ENCODE measurements around the gene COL3A1. TPM values are rescaled to one million over a fixed set of nuclear protein-coding genes. Genes with fewer than 3 reads are reported as not detected.

Gene COL3A1
- total and polyA plus RNA-seq, 2 of the 13 experiments (the other 11 are each of a cell fraction or from before 2014, with no cell fraction given): 0.04 TPM; not detected in 1

GRCh38 chr2:188986839-188987238 lies 12.7 kb downstream of the COL3A1 start:
- no peak for DNase-seq (ENCODE audit: low spot score)
- in situ Hi-C loops (cut with HindIII; ENCODE audit: extremely low pct_ligation_motif_present, low pct_unique_long_range_greater_than_20kb) (loop anchor here (25.0 kb wide), 1 partner anchor 425 kb away; no protein-coding TSS in a partner anchor), intact Hi-C loops (cut with micrococcal nuclease; ENCODE audit: unreplicated experiment) (no loop called here)
- ChIA-PET POLR2A (no interaction called here), CTCF (ENCODE audit: low intra/inter-chr PET ratio, low total read pairs) (no interaction called here)
- no peak overlapping the region for H3K9ac ChIP-seq (ENCODE audit: insufficient read depth, low read depth, low read length)
- H3K36me3 ChIP-seq (replicated peaks in 1 of 2; ENCODE audit: control insufficient read depth in 1 of 2, insufficient read depth in 2 of 2, low read length in 2 of 2): no peaks in the 10 kb centered on the region
- 24% methylated on average over 4 of the region's 4 CpGs for WGBS (ENCODE audit: low lambda C conversion rate)
- no peak overlapping the region for H3K4me3 ChIP-seq (replicated peaks in 1 of 3; ENCODE audit: insufficient read depth in 1 of 3, low read depth in 2 of 3, low read length in 3 of 3)
- no peak overlapping the region for H3K27ac ChIP-seq (ENCODE audit: extremely low read length, insufficient read depth, low read length)
- no peak overlapping the region for H2AFZ ChIP-seq (ENCODE audit: low read length)
- ATAC-seq: no peak
- H3K79me2 ChIP-seq (ENCODE audit: insufficient read depth, low read length): no peaks in the 10 kb centered on the region
- H3K27me3 ChIP-seq (ENCODE audit: control insufficient read depth in 1 of 2, insufficient read depth in 2 of 2, low read length in 2 of 2): no peaks in the 10 kb centered on the region
- no peak for FAIRE-seq
- H3K4me2 ChIP-seq (ENCODE audit: low read depth, low read length): no peak overlapping the region
- H3K9me3 ChIP-seq (ENCODE audit: low read length): no peaks in the 10 kb centered on the region
- no peaks in the 10 kb centered on the region for H3K4me1 ChIP-seq (ENCODE audit: insufficient read depth, low read length)
- TF ChIP-seq ZNF460 (CRISPR knock-in tag; IDR thresholded peaks at IDR 0.05; ENCODE audit: borderline replicate concordance) (no peak), KDM1A (CRISPR knock-in tag; IDR thresholded peaks at IDR 0.05) (no peak), NR2F6 (IDR thresholded peaks at IDR 0.05) (no peak), NR2F6 (CRISPR knock-in tag; IDR thresholded peaks at IDR 0.05) (no peak), ZNF362 (CRISPR knock-in tag; IDR thresholded peaks at IDR 0.05; ENCODE audit: borderline replicate concordance) (no peak), ZNF44 (CRISPR knock-in tag; IDR thresholded peaks at IDR 0.05) (no peak), MED13 (CRISPR knock-in tag; IDR thresholded peaks at IDR 0.05) (no peak), AKAP8 (CRISPR knock-in tag; IDR thresholded peaks at IDR 0.05) (no peak)
- no peaks in the 10 kb centered on the region for H4K20me1 ChIP-seq (ENCODE audit: insufficient read depth, low read length)
- BruUV-seq (replicated peaks): no TSS peak

DNA sequence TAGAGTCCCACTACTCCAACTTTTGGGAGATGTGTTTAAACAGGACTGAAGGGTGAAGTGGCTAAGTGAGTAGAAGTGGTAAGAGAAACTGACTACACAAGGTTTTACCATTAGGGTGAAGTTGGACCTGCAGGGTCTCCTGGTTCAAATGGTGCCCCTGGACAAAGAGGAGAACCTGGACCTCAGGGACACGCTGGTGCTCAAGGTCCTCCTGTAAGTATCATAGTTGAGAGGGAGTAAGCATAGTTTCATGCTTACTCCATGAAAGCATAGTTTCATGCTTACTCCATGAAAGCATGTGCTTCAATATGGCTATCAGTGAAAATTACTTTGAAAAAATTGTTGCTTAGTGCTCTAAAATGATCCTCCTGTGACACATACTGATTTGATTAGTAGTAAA lies 19.1 kb downstream of the COL3A1 start:
- Histone ChIP-seq H3K27ac (ENCODE audit: extremely low read length, insufficient read depth, low read length) (no peak overlapping the region), H3K9me3 (ENCODE audit: low read length) (no peaks in the 10 kb centered on the region; the same call in 1 of the 2 replicates), H3K4me2 (ENCODE audit: low read depth, low read length) (no peak overlapping the region), H2AFZ (ENCODE audit: low read length) (no peak overlapping the region), H3K4me3 (replicated peaks in 1 of 3; ENCODE audit: insufficient read depth in 1 of 3, low read depth in 2 of 3, low read length in 3 of 3) (no peak overlapping the region), H3K79me2 (ENCODE audit: insufficient read depth, low read length) (no peaks in the 10 kb centered on the region), H3K27me3 (ENCODE audit: control insufficient read depth in 1 of 2, insufficient read depth in 2 of 2, low read length in 2 of 2) (no peaks in the 10 kb centered on the region), H4K20me1 (ENCODE audit: insufficient read depth, low read length) (no peaks in the 10 kb centered on the region), H3K9ac (ENCODE audit: insufficient read depth, low read depth, low read length) (no peak overlapping the region), H3K36me3 (replicated peaks in 1 of 2; ENCODE audit: control insufficient read depth in 1 of 2, insufficient read depth in 2 of 2, low read length in 2 of 2) (no peaks in the 10 kb centered on the region), H3K4me1 (ENCODE audit: insufficient read depth, low read length) (no peaks in the 10 kb centered on the region)
- WGBS (ENCODE audit: low lambda C conversion rate): 0% methylated on average over 1 of the region's 1 CpG
- CTCF ChIA-PET (ENCODE audit: low intra/inter-chr PET ratio, low total read pairs): no interaction called here
- intact Hi-C loops (cut with micrococcal nuclease; ENCODE audit: unreplicated experiment): no loop called here
- POLR2A ChIA-PET: no interaction called here
- in situ Hi-C loops (cut with HindIII; ENCODE audit: extremely low pct_ligation_motif_present, low pct_unique_long_range_greater_than_20kb): loop anchor here (25.0 kb wide), 1 partner anchor 419 kb away; no protein-coding TSS in a partner anchor
- ATAC-seq: no peak
- BruUV-seq (replicated peaks): no TSS peak
- no peak for FAIRE-seq
- TF ChIP-seq U2AF2 (IDR thresholded peaks at IDR 0.05; ENCODE audit: low read depth, low read length): no peak
- no peak for TF ChIP-seq ZNF256 (CRISPR knock-in tag; conservative IDR thresholded peaks at IDR 0.05)
- no peak for TF ChIP-seq RBFOX2 (IDR thresholded peaks at IDR 0.05; ENCODE audit: low read depth, low read length)
- DNase-seq (ENCODE audit: low spot score): no peak
